Mammary epithelial cell (primary cell): Measurements from ENCODE around the gene ENTHD1.

ENCODE experiments used
- CTCF ChIP-seq, 2 donors: IDR thresholded peaks in 1 of 2; conservative IDR thresholded peaks in 1 of 2; 2 replicates each; pipeline ENCODE4 v1.5.1; 2011 to 2012; ENCODE audit warnings: inconsistent platforms in 2 of 2, low read length in 2 of 2, mild to moderate bottlenecking in 2 of 2, control low read depth in 1 of 2, low read depth in 1 of 2; ENCODE audit not compliant: insufficient read depth in 1 of 2; ENCODE audit errors: extremely low read depth in 1 of 2
- EZH2 ChIP-seq: IDR thresholded peaks from 2 replicates; pipeline ENCODE4 v1.6.1; 2012; ENCODE audit warnings: low read length, inconsistent platforms, borderline replicate concordance

- TF ChIP-seq CTCF (conservative IDR thresholded peaks at IDR 0.05 in 1 of 2, IDR thresholded peaks at IDR 0.05 in 1 of 2; ENCODE audit: extremely low read depth in 1 of 2, insufficient read depth in 1 of 2, low read depth in 1 of 2, low read length in 2 of 2) (no peak), EZH2 (no peak)
Observed at GRCh38 chr22:39818094-39818493, 75.5 kb downstream of the ENTHD1 start.
